Ascending aorta (tissue), 2 donors: Measurements from ENCODE around the gene LRGUK. TPM values are rescaled to one million over a fixed set of nuclear protein-coding genes. Genes with fewer than 3 reads are reported as not detected.

Experiments used
- DNase-seq, 2 donors: peaks; one replicate each; pipeline ENCODE4 v3.0.0-alpha.2; 2019; ENCODE audit warnings: low spot score in 2 of 2
- H3K27ac ChIP-seq, 2 donors: fragments of 200-600 bp; sonication (generic); one replicate each; pipeline ENCODE4 v1.5.1; 2016 to 2017; ENCODE audit warnings: mild to moderate bottlenecking in 1 of 2
- H3K27me3 ChIP-seq: fragments of 200-600 bp; sonication (generic); one replicate; pipeline ENCODE4 v1.5.1; 2017
- H3K36me3 ChIP-seq, 2 donors: fragments of 200-600 bp; sonication (generic); one replicate each; pipeline ENCODE4 v1.5.1; 2016
- H3K4me1 ChIP-seq, 2 donors: fragments of 200-600 bp; sonication (generic); one replicate each; pipeline ENCODE4 v1.5.1; 2016 to 2017; ENCODE audit warnings: mild to moderate bottlenecking in 1 of 2
- H3K4me3 ChIP-seq, 2 donors: fragments of 200-600 bp; sonication (generic); one replicate each; pipeline ENCODE4 v1.5.1; 2016 to 2017; ENCODE audit warnings: mild to moderate bottlenecking in 1 of 2
- H3K9me3 ChIP-seq, 2 donors: fragments of 200-600 bp; sonication (generic); one replicate each; pipeline ENCODE4 v1.5.1; 2016
- intact Hi-C: fragments of 100-400 bp; cut with DNase I; formaldehyde crosslinking; loops from one replicate; pipeline ENCODE4 v1.15.1; 2023
- total RNA-seq: library from RNA; depleted of rRNA; stranded (reverse); fragments of >200 nt; gene quantifications from one replicate; pipeline ENCODE4 v1.1.0, GENCODE V29; 2016
- TF ChIP-seq, protein P1 (sequence below), 3 experiments: fragments of 200-600 bp in 2 of 3; fragments of 450-650 bp in 1 of 3; sonication (generic) in 2 of 3; IDR thresholded peaks; one replicate each; pipeline ENCODE4 v1.5.1; 2016 to 2019; ENCODE audit warnings: antibody characterized with exemption in 3 of 3, mild to moderate bottlenecking in 1 of 3, moderate library complexity in 1 of 3

The LRGUK gene
- total RNA-seq, 1 donor from 2014 or later: not detected

DNA sequence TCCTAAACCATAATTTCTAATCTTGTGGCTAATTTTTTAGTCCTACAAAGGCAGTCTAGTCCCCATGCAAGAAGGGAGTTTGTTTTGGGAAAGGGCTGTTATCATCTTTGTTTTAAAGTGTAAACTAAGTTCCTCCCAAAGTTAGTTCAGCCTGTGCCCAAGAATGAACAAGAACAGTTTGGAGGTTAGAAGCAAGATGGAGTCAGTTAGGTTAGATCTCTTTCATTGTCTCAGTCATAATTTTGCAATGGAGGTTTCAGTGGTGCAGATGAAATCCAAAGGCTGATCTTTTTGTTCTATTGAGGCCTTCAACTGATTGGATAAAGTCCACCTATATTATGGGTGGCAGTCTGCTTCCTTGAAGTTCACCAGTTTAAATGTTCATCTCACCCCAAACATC is 68.1 kb downstream of the LRGUK start:
- intact Hi-C loops: no loop called here
- no peak overlapping the region for H3K27ac ChIP-seq
- no peak overlapping the region for H3K4me3 ChIP-seq
- no peaks in the 10 kb centered on the region for H3K9me3 ChIP-seq
- no peak for DNase-seq
- H3K36me3 ChIP-seq: no peaks in the 10 kb centered on the region
- no peaks in the 10 kb centered on the region for H3K4me1 ChIP-seq
- TF ChIP-seq, protein P1, sequence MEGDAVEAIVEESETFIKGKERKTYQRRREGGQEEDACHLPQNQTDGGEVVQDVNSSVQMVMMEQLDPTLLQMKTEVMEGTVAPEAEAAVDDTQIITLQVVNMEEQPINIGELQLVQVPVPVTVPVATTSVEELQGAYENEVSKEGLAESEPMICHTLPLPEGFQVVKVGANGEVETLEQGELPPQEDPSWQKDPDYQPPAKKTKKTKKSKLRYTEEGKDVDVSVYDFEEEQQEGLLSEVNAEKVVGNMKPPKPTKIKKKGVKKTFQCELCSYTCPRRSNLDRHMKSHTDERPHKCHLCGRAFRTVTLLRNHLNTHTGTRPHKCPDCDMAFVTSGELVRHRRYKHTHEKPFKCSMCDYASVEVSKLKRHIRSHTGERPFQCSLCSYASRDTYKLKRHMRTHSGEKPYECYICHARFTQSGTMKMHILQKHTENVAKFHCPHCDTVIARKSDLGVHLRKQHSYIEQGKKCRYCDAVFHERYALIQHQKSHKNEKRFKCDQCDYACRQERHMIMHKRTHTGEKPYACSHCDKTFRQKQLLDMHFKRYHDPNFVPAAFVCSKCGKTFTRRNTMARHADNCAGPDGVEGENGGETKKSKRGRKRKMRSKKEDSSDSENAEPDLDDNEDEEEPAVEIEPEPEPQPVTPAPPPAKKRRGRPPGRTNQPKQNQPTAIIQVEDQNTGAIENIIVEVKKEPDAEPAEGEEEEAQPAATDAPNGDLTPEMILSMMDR (IDR thresholded peaks at IDR 0.05): no peak
- no peaks in the 10 kb centered on the region for H3K27me3 ChIP-seq

DNA sequence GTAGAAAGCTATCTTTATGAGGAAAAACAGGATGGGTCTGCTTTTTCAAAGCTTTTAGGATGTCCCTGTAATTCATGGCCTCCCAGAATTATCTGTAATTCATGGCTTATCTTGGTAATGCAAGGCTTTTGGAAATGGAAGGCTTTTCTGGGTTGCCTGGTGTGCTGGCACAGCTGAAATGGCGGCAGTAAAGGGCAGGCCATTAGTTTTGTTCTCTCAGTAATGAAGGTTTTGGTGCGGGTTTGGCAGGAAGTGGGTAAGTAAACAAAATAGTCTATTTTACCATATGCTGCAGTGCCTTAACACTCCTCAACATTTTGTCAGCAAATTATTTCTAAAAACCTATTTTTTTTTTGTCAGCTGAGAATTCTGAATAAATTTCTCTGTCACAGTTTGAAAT is 69.3 kb downstream of the LRGUK start:
- H3K27ac ChIP-seq: no peak overlapping the region
- no peaks in the 10 kb centered on the region for H3K36me3 ChIP-seq
- no peaks in the 10 kb centered on the region for H3K9me3 ChIP-seq
- intact Hi-C loops: no loop called here
- no peaks in the 10 kb centered on the region for H3K4me1 ChIP-seq
- H3K27me3 ChIP-seq: no peaks in the 10 kb centered on the region
- DNase-seq: no peak
- no peak overlapping the region for H3K4me3 ChIP-seq
- TF ChIP-seq, protein P1 (IDR thresholded peaks at IDR 0.05): no peak

DNA sequence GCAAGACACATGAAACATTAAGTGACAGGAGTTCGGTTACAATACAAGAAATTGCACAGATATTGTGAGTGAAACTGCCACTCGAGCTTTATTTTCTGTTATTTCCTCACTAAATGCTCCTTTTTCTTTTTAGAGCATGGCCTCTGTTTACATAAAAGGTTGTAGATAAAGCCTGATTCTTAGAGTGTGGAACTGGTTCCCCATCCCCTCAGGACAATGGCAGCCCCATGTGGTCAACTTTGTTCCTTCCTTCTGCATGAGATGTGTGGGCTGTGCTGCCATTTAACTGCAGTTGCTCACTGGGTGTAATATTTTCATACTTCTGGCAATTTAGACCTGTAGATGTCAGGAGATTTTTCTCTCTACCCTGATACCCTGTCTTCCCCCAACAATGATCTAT is 70.2 kb downstream of the LRGUK start:
- TF ChIP-seq, protein P1 (IDR thresholded peaks at IDR 0.05): no peak
- intact Hi-C loops: no loop called here

DNA sequence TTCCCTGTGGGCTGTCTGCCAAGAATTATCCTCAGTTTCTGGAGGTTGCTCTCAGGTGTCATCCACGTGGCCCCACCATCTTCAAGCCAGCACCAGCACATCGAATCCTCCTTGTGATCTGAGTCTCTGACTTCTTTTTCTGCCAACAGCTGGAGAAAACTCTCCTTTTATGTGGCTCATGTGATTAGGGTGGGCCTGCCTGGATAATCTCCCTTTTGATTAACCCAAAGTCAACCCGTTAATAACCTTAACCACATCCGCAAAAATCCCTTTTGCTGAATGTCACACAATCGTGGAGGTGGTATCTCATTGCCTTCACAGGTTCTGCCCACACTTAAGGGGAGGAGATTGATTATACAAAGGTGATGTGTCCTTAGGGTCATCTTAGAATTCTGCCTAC is 73.8 kb downstream of the LRGUK start:
- Histone ChIP-seq H3K4me1 (no peaks in the 10 kb centered on the region), H3K9me3 (no peaks in the 10 kb centered on the region), H3K36me3 (no peaks in the 10 kb centered on the region), H3K27me3 (no peaks in the 10 kb centered on the region), H3K27ac (no peak overlapping the region), H3K4me3 (no peak overlapping the region)
- no peak for DNase-seq
- intact Hi-C loops: no loop called here
- TF ChIP-seq, protein P1 (IDR thresholded peaks at IDR 0.05): no peak

More for the DNA sequence above, 70.2 kb downstream of the LRGUK start:
- no peaks in the 10 kb centered on the region for H3K9me3 ChIP-seq
- no peaks in the 10 kb centered on the region for H3K36me3 ChIP-seq
- DNase-seq: no peak
- H3K27me3 ChIP-seq: no peaks in the 10 kb centered on the region
- no peaks in the 10 kb centered on the region for H3K4me1 ChIP-seq
- no peak overlapping the region for H3K4me3 ChIP-seq
- no peak overlapping the region for H3K27ac ChIP-seq

DNA sequence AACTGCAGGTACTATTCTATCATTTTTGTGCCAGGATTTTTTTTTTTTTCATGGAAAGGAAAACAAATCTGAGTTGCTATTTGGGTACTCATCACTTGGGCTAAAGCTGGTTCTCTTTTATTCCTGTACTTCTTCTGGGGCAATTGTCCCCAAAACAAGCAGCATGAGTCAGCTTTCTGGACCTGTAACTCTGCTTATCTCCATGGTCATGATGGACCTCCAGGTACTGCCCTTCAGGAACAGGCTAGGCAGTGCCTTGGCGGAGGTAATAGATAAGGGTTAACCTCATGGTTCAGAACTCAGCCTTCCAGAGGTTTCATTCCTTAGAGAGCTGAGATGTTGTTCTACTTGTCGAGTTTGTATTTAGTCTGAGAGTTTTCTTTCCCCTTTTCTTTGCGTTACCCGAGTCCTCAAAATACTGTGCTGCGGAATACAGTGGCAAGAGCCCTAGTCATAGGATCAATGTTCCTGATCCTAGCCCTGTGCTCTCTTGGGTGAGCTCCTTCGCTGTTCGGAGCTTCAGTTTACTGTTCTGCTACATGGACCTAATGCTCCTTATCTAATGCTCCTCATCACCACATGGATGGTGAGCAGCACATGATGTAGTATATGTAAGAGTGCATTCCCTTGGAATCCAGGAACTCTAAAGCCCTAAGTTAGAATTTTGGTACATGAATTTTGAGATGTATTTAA is 74.6 kb downstream of the LRGUK start:
- intact Hi-C loops: no loop called here
- H3K27me3 ChIP-seq: no peaks in the 10 kb centered on the region
- no peaks in the 10 kb centered on the region for H3K36me3 ChIP-seq
- H3K27ac ChIP-seq: no peak overlapping the region
- no peak for DNase-seq
- H3K9me3 ChIP-seq: no peaks in the 10 kb centered on the region
- H3K4me1 ChIP-seq: no peaks in the 10 kb centered on the region
- H3K4me3 ChIP-seq: no peak overlapping the region
- TF ChIP-seq, protein P1 (IDR thresholded peaks at IDR 0.05): no peak
